GM23338 (cell line): Measurements from ENCODE around the gene LMBR1. TPM values are rescaled to one million over a fixed set of nuclear protein-coding genes. Genes with fewer than 3 reads are reported as not detected.

Experiments
- ATAC-seq: fragments of 200-7000 bp; cut with Tn5 transposase; 3 replicates; pipeline ENCODE4 v1.9.1; 2020
- DNase-seq: peaks from one replicate; pipeline ENCODE4 v3.0.0-alpha.2; 2015; ENCODE audit warnings: low spot score
- H2AFZ ChIP-seq: fragments of 200-600 bp; sonication (generic); 2 replicates; pipeline ENCODE4 v1.8.0; 2016; ENCODE audit warnings: antibody characterized with exemption, mild to moderate bottlenecking, moderate library complexity
- H3F3A ChIP-seq: fragments of 200-600 bp; sonication (generic); replicated peaks from 2 replicates; pipeline ENCODE4 v1.8.0; 2017; ENCODE audit warnings: antibody characterized with exemption, mixed run types, low read depth
- H3K27ac ChIP-seq: fragments of 200-600 bp; sonication (generic); 2 replicates; pipeline ENCODE4 v1.6.1; 2016; ENCODE audit warnings: low read depth
- H3K27me3 ChIP-seq: fragments of 200-600 bp; sonication (generic); 2 replicates; pipeline ENCODE4 v1.8.0; 2016; ENCODE audit warnings: mild to moderate bottlenecking, mixed run types, moderate library complexity; ENCODE audit not compliant: insufficient read depth
- H3K36me3 ChIP-seq: fragments of 200-600 bp; sonication (generic); 2 replicates; pipeline ENCODE4 v1.8.0; 2016; ENCODE audit warnings: mild to moderate bottlenecking; ENCODE audit not compliant: insufficient read depth
- H3K4me1 ChIP-seq: fragments of 200-600 bp; sonication (generic); 2 replicates; pipeline ENCODE4 v1.8.0; 2016; ENCODE audit warnings: mild to moderate bottlenecking, moderate library complexity; ENCODE audit not compliant: insufficient read depth
- H3K4me2 ChIP-seq: fragments of 200-600 bp; sonication (generic); 2 replicates; pipeline ENCODE4 v1.7.1; 2017; ENCODE audit warnings: mixed run types
- H3K4me3 ChIP-seq: fragments of 200-600 bp; sonication (generic); 2 replicates; pipeline ENCODE4 v1.6.1; 2016; ENCODE audit warnings: mixed run types
- H3K79me2 ChIP-seq: fragments of 200-600 bp; sonication (generic); replicated peaks from 2 replicates; pipeline ENCODE4 v1.8.0; 2017; ENCODE audit warnings: mild to moderate bottlenecking; ENCODE audit not compliant: insufficient read depth
- H3K9me2 ChIP-seq: fragments of 200-600 bp; sonication (generic); 2 replicates; pipeline ENCODE4 v1.8.0; 2017; ENCODE audit not compliant: insufficient read depth
- H4K20me1 ChIP-seq: fragments of 200-600 bp; sonication (generic); replicated peaks from 2 replicates; pipeline ENCODE4 v1.8.0; 2017; ENCODE audit warnings: mild to moderate bottlenecking; ENCODE audit not compliant: insufficient read depth
- H3K27ac Mint-ChIP-seq: 2 replicates; pipeline ENCODE4 v1.8.0; 2020; ENCODE audit warnings: inconsistent platforms, mild to moderate bottlenecking, moderate library complexity, mixed read lengths
- H3K27me3 Mint-ChIP-seq: 3 replicates; pipeline ENCODE4 v1.8.0; 2022; ENCODE audit warnings: low read depth, mild to moderate bottlenecking, moderate library complexity, mixed read lengths, inconsistent platforms; ENCODE audit not compliant: insufficient read depth, poor library complexity
- H3K36me3 Mint-ChIP-seq: 3 replicates; pipeline ENCODE4 v1.8.0; 2021; ENCODE audit warnings: low read depth, mild to moderate bottlenecking, inconsistent platforms, moderate library complexity, mixed read lengths
- H3K4me1 Mint-ChIP-seq: 3 replicates; pipeline ENCODE4 v1.8.0; 2020; ENCODE audit warnings: mild to moderate bottlenecking, inconsistent platforms, mixed read lengths
- H3K4me3 Mint-ChIP-seq: 3 replicates; pipeline ENCODE4 v1.8.0; 2021; ENCODE audit warnings: moderate library complexity, mild to moderate bottlenecking, inconsistent platforms, mixed read lengths
- H3K9me3 Mint-ChIP-seq: 3 replicates; pipeline ENCODE4 v1.8.0; 2020; ENCODE audit warnings: moderate library complexity, mild to moderate bottlenecking, inconsistent platforms, mixed read lengths
- JUNB ChIP-seq: IDR thresholded peaks from one replicate; pipeline ENCODE4 v1.6.1; 2016; ENCODE audit warnings: antibody characterized with exemption; ENCODE audit not compliant: unreplicated experiment
- polyA plus RNA-seq: library from polyadenylated mRNA; unstranded; fragments of >200 nt; fragmentation: Nextera tagmentation; extraction: Ambion mirVana; gene quantifications from 2 replicates; pipeline ENCODE4 v1.2.1, GENCODE V29; 2016
- small RNA-seq: library from RNA; depleted of rRNA; stranded (forward); fragments of <200 nt; gene quantifications from one replicate; pipeline ENCODE3, GENCODE V24; 2014; ENCODE audit warnings: low replicate concordance
- total RNA-seq: library from RNA; depleted of rRNA; stranded (reverse); fragments of >200 nt; shearing (Covaris generic); gene quantifications from 2 replicates; pipeline ENCODE4 v1.2.3, GENCODE V29; 2014; rRNA removed

The LMBR1 gene
- total and polyA plus RNA-seq, 2 experiments from 2014 or later: 21.8 to 90.1 TPM

GRCh38 chr7:156628562-156628961 is 264.4 kb downstream of the LMBR1 start:
- ATAC-seq: no peak
- Histone ChIP-seq H3K27me3 (no peaks in the 10 kb centered on the region), H3K36me3 (0 out of 2 replicates have a peak, but pooled peaks cover 7% of the 10 kb centered on the region), H3K79me2 (no peaks in the 10 kb centered on the region), H3K27ac (no peak overlapping the region), H2AFZ (no peak overlapping the region), H3K4me2 (no peak overlapping the region), H3K4me3 (no peak overlapping the region), H4K20me1 (no peaks in the 10 kb centered on the region; the same call in 1 of the 2 replicates), H3K4me1 (no peaks in the 10 kb centered on the region), H3K9me2 (no peaks in the 10 kb centered on the region; the same call in 1 of the 2 replicates), H3F3A (no peaks in the 10 kb centered on the region)
- TF ChIP-seq JUNB: no peak
- no peak overlapping the region for H3K27ac Mint-ChIP-seq
- peaks cover 27% of the 10 kb centered on the region for H3K9me3 Mint-ChIP-seq
- peaks cover 18% of the 10 kb centered on the region for H3K36me3 Mint-ChIP-seq
- DNase-seq: no peak
- no peak overlapping the region for H3K4me3 Mint-ChIP-seq
- peaks cover 4% of the 10 kb centered on the region for H3K4me1 Mint-ChIP-seq
- H3K27me3 Mint-ChIP-seq: no peaks in the 10 kb centered on the region

Small RNA genes lying within 50 kb of the gene (small RNA-seq; reads per million reads assigned to genes)
- gene RNU4-31P: not detected

Other genes with a start within 250 kb of the LMBR1 start
- 33.1 and 36.5 TPM in 2 replicates for gene NOM1, start 56.5 kb upstream of the LMBR1 start, total RNA-seq
- 17.7 and 18.8 TPM in 2 replicates for gene NOM1, start 56.5 kb upstream of the LMBR1 start, polyA plus RNA-seq
- 0.14 TPM in 1 of 2 replicates, not detected in the other for gene MNX1, start 117.5 kb upstream of the LMBR1 start, total RNA-seq
- gene MNX1, start 117.5 kb upstream of the LMBR1 start, polyA plus RNA-seq: 0.14 and 0.24 TPM in 2 replicates
- gene UBE3C, start 245.7 kb upstream of the LMBR1 start, total RNA-seq: 76.2 and 76.9 TPM in 2 replicates
- gene UBE3C, start 245.7 kb upstream of the LMBR1 start, polyA plus RNA-seq: 13.6 and 16.8 TPM in 2 replicates